COR-L47 (cell line): ENCODE measurements around the gene TTC27.
"Not testable (repeated sequence)": the region's sequence is repeated elsewhere in the genome, so short reads cannot be mapped to it uniquely, and the experiment has no call there.

Experiments used
- DNase-seq: peaks from one replicate; lab custom pipeline; 2025; lab: John Stamatoyannopoulos, UW

Gene TTC27

GRCh38 chr2:32807662-32808061 lies 179.8 kb downstream of the TTC27 start:
- no peak for DNase-seq

DNA sequence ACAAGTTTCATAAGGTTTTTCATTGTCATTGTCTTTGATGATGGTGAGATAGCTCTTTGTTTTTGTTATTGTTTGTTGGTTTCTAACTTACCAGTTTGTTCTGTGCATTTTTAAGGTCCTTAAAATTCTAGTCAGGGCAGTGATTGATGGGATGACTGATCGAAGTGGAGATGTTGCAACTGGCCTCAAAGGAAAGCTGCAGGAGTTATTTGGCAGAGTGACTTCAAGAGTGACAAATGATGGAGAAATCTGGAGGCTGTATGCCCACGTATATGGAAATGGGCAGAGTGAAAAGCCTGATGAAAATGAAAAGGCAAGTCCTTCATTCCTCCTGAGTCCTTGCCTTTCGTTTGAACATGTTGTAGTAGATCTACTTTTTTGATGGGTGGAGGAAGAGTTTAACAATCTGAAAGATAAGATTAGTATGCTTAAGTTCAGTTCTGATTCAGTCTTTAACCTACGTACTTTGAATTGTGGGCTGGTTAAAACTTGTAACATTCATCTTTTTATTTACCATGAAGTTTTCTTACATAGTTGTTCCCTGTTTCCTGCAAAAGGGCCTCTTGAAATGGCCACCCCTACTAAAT lies 183.2 kb downstream of the TTC27 start:
- no peak for DNase-seq

GRCh38 chr2:32811696-32812095 lies 183.8 kb downstream of the TTC27 start:
- no peak for DNase-seq

GRCh38 chr2:32812316-32812715 lies 184.5 kb downstream of the TTC27 start:
- no peak for DNase-seq

DNA sequence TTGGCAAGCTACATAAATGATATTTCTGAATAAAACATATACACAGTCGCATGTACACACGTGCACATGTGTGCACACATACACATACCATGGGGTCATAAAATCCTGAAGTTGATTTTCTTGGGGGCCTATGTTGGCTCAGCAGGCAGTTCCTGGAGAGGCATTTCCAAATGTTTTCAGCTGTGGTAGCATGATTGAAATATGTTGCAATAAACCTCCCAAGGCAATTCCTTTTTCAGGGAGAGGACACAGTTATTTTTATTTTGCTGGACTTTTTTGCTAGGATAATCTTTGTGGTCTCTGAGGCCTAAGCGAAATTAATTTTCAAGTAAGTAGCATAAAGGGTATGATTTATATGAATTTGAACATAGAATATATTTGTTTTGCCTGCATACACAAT lies 192.2 kb downstream of the TTC27 start:
- no peak for DNase-seq

GRCh38 chr2:32820701-32821100 lies 192.9 kb downstream of the TTC27 start:
- DNase-seq = no peak

DNA sequence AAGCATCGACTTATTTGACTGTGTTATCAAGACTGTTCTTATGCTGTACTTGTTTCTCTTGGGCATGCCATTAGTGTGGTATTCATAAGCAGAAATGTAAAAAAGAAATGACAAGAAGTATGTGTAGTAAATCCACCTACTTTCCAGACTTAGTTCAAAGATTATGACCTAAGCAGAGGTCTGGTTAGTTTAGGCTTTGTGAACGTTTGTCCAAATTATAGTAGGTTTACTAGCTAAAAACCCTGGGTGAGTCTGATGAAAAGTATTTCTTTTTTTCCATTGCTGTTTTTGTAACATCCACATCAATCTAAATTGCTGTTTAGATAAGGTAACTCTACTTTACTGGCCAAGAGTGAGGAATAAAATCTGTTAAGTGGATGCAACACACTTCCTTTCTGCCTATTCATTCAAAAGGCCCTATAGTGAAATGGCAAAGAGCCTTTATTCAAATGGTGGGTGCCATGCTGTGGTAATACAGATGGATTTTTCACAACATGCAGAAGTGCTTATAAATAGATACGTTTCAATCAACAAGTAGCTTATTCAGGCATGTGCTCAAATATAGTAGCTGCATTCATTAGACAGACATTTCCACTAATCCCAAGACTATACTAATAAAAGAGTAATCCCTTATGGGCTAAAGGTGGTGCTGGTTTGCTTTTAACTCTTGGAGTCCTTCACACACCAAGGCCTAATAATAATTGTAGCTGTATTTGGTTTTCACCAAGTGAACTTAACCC lies 196.4 kb downstream of the TTC27 start:
- no peak for DNase-seq

- DNase-seq = peak; percentile 1
Observed at GRCh38 chr2:32825291-32825712, 197.5 kb downstream of the TTC27 start.

DNA sequence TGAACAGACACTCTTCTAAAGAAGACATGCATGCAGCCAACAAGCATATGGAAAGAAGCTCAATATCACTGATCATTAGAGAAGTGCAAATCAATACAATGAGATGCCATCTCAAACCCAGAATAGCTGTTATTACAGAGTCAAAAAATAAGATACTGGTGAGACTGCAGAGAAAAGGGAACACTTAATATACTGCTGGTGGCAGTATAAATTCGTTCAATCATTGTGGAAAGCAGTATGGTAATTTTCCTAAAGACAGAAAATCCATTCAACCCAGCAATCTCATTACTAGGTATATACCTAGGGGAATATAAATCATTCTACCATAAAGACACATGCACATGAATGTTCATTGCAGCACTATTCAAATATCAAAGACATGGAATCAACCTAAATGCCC lies 202.3 kb downstream of the TTC27 start:
- DNase-seq = no peak

DNA sequence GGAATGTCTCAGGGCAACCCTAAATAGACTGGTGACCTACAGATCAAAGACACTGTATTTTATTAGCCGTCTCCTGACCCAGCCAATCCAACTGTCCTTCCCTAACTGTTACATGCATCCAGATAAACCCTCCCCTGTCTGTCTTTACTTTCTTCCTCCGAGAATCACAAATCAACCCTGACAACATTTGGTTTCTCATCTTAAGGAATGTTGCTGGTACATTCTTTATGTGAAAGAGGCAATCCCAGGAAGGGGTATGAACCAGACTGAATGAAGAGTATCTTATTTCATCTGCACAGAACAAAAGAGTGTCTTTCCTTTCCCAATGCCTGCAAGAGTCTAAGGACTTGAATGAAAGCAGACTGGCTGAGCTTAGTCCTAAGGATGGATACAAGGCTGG lies 205.0 kb downstream of the TTC27 start:
- DNase-seq = no peak

DNA sequence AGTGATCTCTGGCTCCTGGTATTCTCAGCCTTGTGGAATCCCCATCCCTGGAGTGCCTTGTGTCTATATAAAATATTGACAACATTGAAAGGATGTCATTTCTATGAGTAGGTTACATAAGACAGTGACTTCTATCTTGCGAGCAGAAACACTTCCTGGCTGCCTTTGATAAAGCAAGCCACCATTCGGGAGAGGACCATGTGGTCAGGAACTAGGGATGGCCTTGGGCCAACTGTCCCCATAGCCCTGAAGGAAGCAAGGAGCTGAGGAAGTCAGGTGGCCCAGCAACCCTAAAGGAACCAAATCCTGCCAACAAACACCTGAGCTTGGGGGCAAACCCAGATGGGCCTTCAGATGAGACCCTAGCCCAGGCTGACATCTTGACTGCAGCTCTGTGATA lies 205.9 kb downstream of the TTC27 start:
- DNase-seq = no peak

- no peak for DNase-seq
Observed at GRCh38 chr2:32835148-32835547, 207.3 kb downstream of the TTC27 start.

DNA sequence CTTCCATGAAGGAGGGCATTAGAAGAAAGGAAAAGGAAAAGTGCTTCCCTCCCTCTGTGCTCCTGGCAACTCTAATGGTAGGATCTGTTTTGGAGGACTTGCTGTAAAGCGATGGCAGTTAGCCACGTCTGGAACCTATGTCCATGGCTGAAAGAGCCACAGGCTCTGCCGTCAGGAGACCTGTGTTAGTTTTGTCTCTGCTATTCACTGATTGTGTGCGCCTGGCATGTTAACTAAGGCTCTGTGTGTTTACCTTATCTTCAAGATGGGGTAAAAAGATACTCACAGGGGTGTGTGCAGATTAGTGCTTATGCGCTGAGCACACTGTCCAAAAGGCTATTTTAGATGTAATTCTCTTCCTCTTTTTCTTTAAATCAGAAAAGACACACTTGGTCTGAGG lies 209.1 kb downstream of the TTC27 start:
- DNase-seq = no peak

- no peak for DNase-seq
Observed at GRCh38 chr2:32838418-32838817, 210.6 kb downstream of the TTC27 start.

DNA sequence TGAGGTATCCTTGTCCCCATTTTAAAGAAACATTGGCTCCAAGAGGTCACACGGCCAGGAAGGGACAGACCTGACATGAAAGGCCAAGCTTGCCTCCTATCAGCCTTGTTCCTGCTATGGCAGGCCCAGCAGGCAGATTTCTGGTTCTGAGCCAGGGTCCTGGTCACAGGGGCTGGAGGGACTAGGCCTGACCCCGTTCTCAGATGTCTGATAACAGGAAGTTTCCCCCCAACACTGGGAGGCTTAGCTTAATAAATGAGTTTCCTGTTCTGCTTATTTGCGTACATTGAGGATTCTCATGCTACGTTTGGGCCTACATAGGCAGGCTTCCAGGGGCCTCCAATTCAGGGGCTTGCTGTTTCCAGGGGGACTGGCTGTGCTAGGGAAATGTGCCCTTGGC lies 211.1 kb downstream of the TTC27 start:
- no peak for DNase-seq

GRCh38 chr2:32841931-32842898 lies 214.4 kb downstream of the TTC27 start:
- no peak for DNase-seq

DNA sequence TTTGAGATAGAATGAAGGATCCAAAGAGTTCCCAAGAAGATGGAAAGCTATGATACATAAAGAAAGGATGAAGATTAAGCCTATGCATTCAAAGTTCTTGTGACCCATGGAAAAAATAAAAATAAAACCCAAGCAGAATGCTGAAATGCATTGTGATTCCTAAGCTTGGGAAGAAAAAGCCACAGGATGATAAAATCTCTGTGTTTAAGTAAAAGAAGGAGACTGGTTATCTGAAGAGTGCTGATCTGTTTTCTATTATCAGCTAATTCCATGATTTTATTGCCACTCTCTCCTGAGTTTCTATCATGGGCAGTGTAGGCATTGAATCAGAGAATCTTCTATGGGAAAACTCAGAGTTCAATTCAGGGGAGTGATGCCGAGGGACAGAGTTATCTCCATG lies 215.8 kb downstream of the TTC27 start:
- DNase-seq = no peak

DNA sequence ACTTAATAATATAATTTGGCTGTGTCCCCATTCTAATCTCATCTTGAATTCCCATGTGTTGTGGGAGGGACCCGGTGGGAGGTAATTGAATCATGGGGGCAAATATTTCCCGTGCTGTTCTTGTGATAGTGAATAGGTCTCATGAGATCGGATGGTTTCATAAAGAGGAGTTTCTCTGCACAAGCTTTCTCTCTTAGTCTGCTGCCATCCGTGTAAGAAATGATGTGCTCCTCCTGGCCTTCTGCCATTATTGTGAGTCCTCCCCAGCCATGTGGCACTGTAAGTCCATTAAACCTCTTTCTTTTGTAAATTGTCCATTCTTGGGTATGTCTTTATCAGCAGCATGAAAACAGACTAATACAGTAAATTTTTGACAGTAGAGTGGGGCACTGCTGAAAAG lies 216.4 kb downstream of the TTC27 start:
- no peak for DNase-seq

- DNase-seq = not testable (repeated sequence)
Observed at GRCh38 chr2:32846274-32846673, 218.4 kb downstream of the TTC27 start.

DNA sequence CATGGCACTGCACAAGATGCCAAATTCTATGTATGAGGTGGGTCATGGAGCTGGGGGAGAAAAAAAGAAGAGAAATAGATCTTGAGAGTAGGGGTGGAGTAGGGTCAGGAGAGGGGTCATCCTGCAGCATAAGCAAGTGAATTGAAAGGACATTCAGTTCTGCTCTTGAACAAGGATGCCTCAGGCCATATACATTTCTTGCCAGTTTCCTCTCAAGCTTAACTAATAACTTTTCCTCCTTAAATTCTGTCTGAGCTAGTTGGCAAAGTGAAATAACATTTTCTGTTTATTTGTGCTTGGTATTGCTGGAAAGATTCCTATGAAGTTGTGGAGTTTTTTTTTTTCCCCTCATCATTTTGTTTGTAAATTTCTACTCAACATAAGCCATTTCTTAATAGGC lies 219.9 kb downstream of the TTC27 start:
- DNase-seq = no peak

DNA sequence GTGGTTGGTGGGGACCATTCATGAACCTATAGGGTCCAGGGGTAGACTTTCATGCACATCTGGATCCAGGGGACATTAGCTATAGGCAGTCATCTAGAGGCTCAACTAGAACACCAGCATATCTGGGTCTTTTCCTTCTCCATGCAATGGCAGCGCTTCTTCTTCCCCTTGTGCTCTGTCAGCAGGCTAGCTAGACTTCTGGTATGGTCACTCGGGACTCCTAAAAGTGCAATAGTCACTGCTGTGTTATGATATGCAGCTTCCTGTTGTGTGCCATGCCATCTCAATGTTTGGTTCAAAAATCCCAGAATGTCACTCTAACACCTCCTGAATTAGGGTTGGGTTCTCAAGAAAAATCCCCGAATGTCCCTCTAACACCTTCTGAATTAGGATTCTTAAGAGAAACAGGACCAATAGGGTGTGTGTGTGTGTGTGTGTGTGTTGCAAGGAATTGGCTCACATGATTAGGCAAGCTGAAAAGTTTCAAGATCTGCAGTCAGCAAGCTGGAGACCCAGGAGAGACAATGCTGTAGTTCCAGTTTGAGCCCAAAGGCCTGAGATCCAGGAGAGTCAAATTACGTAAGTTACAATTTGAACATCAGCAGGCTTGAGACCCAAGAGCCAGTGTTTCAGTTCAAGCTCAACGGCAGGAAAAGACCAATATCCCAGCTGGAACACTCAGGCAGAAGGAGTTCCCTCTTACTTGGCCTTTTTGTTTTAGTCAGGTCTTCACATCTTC lies 221.8 kb downstream of the TTC27 start:
- DNase-seq = no peak

DNA sequence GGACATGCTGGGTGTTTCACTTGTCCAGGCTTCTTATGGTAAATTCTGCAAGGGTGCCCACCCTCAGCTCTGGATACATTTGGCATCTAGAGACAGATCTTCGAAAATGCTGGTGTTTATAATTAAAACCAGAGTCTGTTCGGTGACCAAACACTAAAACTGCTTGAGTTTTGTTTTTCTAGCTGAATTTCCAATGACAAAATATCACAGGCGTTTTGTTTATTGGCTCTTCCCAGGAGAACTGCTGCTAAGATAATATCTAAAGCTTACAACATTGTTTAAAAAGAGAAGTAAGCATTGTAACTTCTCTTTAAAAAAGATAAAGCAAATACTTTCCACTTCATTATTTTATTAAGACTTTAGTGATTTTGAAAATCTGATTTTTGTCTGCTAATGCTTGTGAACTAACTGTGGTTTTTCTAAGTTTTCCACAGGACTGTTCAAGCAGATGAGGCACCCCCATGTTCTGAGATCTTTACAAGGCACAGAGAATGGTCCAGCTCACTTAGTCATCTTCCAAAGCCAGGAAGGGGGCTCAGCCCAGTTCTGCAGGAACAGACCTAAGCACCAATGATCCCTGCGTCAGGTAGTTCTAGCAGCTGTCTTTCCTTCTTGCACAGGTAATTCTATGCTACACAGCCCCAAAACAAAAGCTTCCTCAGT lies 224.1 kb downstream of the TTC27 start:
- no peak for DNase-seq
